ENCODE data around the gene DRG1. TPM values are rescaled to one million over a fixed set of nuclear protein-coding genes. Genes with fewer than 3 reads are reported as not detected.
A peak's percentile ranks its signal among the peaks of the same experiment; 100 is the strongest.

The DRG1 gene
- total and polyA plus RNA-seq, 2 donors (not counting 3 experiments of a cell fraction or from before 2014, with no cell fraction given), result 37.7 to 65.1 TPM

DNA sequence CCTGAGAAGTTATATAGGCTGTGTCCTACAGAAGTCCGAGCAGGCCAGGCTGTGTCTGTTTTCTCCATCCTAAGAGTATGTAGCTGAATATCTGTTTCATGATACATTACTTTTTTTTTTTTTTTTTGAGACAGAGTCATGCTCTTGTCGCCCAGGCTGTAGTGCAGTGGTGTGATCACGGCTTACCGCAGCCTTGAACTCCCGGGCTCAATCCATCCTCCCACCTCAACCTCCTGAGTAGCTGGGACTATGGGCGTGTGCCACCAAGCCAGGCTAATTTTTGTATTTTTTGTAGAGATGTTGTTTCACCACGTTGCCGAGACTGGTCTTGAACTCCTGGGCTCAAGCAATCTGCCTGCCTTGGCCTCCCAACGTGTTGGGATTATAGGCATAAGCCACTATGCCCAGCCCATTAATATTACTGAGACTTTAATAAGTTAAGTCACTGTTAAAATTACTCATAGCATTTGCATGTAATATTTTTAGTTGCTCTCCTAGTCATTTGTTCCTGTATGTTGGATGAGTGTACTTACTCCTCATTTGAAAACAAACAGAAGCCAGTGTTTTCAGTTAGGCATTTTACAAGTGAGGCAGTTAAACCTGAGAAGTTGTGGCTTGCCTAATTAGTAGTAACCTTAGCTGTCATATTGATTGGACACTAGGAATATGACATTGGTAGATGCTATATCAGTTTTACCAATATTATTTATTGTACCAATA is 26.1 kb downstream of the DRG1 start:
- TF ChIP-seq JUN (IDR thresholded peaks at IDR 0.05; ENCODE audit: borderline replicate concordance, insufficient read depth, insufficient read length, low read depth) (no peak), EZH2 (IDR thresholded peaks at IDR 0.05; ENCODE audit: borderline replicate concordance, low read depth, low read length, severe bottlenecking) (no peak), POLR2AphosphoS5 (IDR thresholded peaks at IDR 0.05; ENCODE audit: insufficient read depth, low read depth, low read length) (no peak), MYC (IDR thresholded peaks at IDR 0.05; ENCODE audit: low read depth, low read length) (no peak), POLR2A (IDR thresholded peaks at IDR 0.05; ENCODE audit: low read depth, low read length) (no peak), FOS (IDR thresholded peaks at IDR 0.05; ENCODE audit: borderline replicate concordance, insufficient read depth, low read length) (no peak)
- TF ChIP-seq, protein P1, sequence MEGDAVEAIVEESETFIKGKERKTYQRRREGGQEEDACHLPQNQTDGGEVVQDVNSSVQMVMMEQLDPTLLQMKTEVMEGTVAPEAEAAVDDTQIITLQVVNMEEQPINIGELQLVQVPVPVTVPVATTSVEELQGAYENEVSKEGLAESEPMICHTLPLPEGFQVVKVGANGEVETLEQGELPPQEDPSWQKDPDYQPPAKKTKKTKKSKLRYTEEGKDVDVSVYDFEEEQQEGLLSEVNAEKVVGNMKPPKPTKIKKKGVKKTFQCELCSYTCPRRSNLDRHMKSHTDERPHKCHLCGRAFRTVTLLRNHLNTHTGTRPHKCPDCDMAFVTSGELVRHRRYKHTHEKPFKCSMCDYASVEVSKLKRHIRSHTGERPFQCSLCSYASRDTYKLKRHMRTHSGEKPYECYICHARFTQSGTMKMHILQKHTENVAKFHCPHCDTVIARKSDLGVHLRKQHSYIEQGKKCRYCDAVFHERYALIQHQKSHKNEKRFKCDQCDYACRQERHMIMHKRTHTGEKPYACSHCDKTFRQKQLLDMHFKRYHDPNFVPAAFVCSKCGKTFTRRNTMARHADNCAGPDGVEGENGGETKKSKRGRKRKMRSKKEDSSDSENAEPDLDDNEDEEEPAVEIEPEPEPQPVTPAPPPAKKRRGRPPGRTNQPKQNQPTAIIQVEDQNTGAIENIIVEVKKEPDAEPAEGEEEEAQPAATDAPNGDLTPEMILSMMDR (IDR thresholded peaks at IDR 0.05; ENCODE audit: extremely low read depth in 1 of 2, insufficient read depth in 1 of 2, low read depth in 1 of 2, low read length in 2 of 2), result no peak
- TF ChIP-seq, protein P2, sequence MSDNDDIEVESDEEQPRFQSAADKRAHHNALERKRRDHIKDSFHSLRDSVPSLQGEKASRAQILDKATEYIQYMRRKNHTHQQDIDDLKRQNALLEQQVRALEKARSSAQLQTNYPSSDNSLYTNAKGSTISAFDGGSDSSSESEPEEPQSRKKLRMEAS (IDR thresholded peaks at IDR 0.05; ENCODE audit: insufficient read depth, insufficient read length), result no peak
- POLR2A ChIA-PET, result no interaction called here
- no peaks in the 10 kb centered on the region for H4K20me1 ChIP-seq (replicated peaks; ENCODE audit: control insufficient read depth, extremely low read depth, insufficient read depth, low read length)
- intact Hi-C loops (cut with micrococcal nuclease), result no loop called here
- FAIRE-seq, result peak; percentile 4
- CTCF ChIA-PET, result interaction anchor here (1.6 kb wide), 1 partner anchor 81 kb away, joined by 3 read pairs; no protein-coding TSS in a partner anchor
- no peak overlapping the region for H3K4me3 ChIP-seq (replicated peaks in 1 of 3; ENCODE audit: insufficient read depth in 1 of 3, low read depth in 1 of 3, low read length in 3 of 3)
- DNase-seq (ENCODE audit: low read depth, low spot score), result no peak
- no peaks in the 10 kb centered on the region for H3K9me1 ChIP-seq (replicated peaks; ENCODE audit: control insufficient read depth, extremely low read depth, insufficient read depth, low read length)
- no peak overlapping the region for H2AFZ ChIP-seq (ENCODE audit: low read depth, low read length)
- H3K4me2 ChIP-seq (ENCODE audit: insufficient read depth, low read length), result no peak overlapping the region
- H3K27me3 ChIP-seq (ENCODE audit: control insufficient read depth in 2 of 2, insufficient read depth in 2 of 2, low read length in 2 of 2), result no peaks in the 10 kb centered on the region
- H3K27ac ChIP-seq (ENCODE audit: insufficient read depth, low read depth, low read length), result no peak overlapping the region
- no peaks in the 10 kb centered on the region for H3K9me3 ChIP-seq (replicated peaks; ENCODE audit: control insufficient read depth, insufficient read depth, low read length)
- BruUV-seq (replicated peaks), result no TSS peak
- H3K4me1 ChIP-seq (ENCODE audit: control insufficient read depth, extremely low read depth, insufficient read depth, low read length), result no peaks in the 10 kb centered on the region
- dilution Hi-C loops (cut with MboI; ENCODE audit: extremely low pct_ligation_motif_present, low sequenced_read_pairs), result no loop called here
- H3K36me3 ChIP-seq (ENCODE audit: control insufficient read depth in 2 of 2, extremely low read depth in 1 of 2, insufficient read depth in 2 of 2, low read length in 2 of 2), result peaks cover 13 to 24% of the 10 kb centered on the region in 2 experiments
- H3K79me2 ChIP-seq (ENCODE audit: control insufficient read depth, insufficient read depth, low read length), result peaks cover 2% of the 10 kb centered on the region
- no peak overlapping the region for H3K9ac ChIP-seq (replicated peaks; ENCODE audit: extremely low read depth, insufficient read depth, low read length)

Data from endothelial cell of umbilical vein (primary cell).